Muscle of back (tissue), 11 donors: ENCODE results near the gene TBC1D14. TPM values are rescaled to one million over a fixed set of nuclear protein-coding genes. Genes with fewer than 3 reads are reported as not detected.
"Not testable (repeated sequence)": the region's sequence is repeated elsewhere in the genome, so short reads cannot be mapped to it uniquely, and the experiment has no call there.

Experiments
- DNase-seq, 3 donors: peaks; one replicate each; pipeline versions ENCODE4 v3.0.0 to v3.0.0-alpha.2; 2013
- polyA plus RNA-seq, 10 donors: library from polyadenylated mRNA; unstranded; fragments of 120-200 nt; gene quantifications; one replicate each; pipeline ENCODE4 v1.2.1, GENCODE V29; 2013; ENCODE audit not compliant: insufficient read length in 10 of 10

TBC1D14 gene
- polyA plus RNA-seq, 10 donors, result 32.0 to 42.9 (median 38.1) TPM

DNA sequence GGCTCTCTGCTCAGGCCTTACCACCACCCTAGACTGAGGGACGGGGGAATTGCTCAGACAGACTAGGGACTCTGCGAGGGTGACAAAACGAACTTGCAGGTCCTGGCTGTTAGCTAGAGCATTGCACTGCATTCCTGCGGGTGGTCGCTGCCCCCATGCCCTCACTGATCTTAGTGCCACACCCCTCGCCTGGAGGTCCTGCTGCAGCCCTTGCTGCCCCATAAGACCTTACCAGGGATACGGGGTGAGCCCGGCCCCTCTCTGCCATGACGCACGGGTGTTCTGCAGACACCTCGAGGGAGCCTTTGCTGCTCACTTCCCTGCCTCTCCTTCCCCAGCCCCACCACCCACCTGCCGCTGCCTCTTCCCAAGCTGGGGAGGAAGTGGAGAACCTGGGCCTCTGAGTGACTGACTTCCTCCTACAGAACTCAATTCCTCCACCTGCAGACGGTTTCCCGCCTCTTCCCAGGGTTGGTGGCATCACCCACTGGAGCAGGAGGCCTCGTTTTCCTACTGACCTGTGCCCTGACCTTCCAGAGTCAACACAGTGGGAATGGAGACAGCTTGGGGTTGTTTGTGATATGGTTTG, 19.8 kb upstream of the TBC1D14 start:
- DNase-seq, result no peak

DNA sequence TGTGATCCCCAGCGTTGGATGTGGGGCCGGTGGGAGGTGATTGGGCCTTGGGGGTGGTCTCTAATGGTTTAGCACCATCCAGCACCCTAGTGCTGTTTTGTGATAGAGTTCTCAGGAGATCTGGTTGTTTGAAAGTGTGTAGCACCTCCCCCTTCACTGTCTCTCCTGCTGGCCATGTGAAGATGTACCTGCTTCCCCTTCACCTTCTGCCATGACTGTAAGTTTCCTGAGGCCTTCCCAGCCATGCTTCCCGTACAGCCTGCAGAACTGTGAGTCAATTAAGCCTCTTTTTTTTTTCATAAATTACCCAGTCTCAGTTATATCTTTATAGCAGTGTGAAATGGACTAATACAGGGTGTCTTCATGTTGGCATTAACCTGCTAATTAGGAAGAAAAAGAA, 19.3 kb upstream of the TBC1D14 start:
- DNase-seq, result no peak

DNA sequence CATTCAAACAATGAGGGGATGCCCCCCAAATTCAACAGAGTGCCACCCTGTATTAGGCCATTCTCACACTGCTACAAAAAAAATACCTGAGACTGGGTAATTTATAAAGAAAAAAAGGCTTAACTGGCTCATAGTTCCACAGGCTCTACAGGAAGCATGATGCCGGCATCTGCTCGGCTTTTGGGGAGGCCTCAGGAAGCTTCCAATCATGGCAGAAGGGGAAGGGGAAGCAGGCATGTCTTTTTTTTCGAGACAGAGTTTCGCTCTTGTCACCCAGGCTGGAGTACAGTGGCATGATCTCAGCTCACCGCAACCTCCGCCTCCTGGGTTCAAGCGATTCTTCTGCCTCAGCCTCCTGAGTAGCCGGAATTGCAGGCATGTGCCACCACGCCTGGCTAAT, 18.7 kb upstream of the TBC1D14 start:
- DNase-seq, result not testable (repeated sequence)

DNA sequence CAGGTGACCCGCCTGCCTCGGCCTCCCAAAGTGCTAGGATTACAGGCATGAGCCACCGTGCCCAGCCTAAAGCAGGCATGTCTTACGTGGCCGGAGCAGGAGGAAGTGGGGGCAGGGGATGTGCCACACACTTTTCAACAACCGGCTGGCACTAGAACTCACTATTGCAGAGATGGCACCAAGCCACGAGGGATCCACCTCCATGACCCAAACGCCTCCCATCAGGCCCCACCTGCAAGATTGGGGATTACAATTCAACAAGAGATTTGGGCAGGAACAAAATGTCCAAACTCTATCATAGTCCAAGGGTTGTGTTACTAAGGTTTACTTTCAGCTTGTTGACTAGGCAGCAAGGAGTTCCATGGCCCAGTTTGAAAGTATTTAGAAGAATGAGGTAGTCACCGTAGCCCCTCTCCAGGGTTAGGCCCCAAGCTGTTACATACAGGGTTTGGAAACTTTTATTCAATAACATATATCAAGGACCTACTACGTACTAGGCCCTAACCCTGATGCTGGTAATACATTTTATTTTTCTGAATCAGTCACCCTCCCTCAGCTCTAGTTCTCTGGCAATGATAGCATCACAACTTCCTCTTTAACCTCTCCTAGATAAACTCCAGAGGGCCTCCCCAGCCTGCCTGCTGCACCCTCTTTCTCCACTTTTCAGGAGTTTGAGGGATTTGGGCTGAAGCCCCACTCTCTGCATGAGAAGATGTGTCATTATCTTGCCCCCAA, 18.0 kb upstream of the TBC1D14 start:
- DNase-seq, result no peak

GRCh38 chr4:6892190-6892908, 17.3 kb upstream of the TBC1D14 start:
- peak in 2 of 3 donors; percentile 39 to 63 for DNase-seq

DNA sequence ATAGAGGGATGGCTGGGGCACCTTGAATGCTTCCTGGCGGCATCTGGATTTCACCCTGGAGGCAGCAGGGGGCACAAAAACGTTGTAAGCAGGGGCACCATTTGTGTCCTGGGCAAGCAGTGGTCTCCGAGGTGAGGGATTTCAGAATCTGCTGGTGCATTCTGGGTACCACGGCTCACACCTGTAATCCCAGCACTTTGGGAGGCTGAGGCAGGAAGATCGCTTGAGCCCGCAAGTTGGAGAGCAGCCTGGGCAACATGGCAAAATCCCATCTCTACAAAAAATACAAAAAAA, 16.8 kb upstream of the TBC1D14 start:
- no peak for DNase-seq

- no peak for DNase-seq
Observed at GRCh38 chr4:6893449-6894085, 16.1 kb upstream of the TBC1D14 start.

GRCh38 chr4:6894086-6894478, 15.5 kb upstream of the TBC1D14 start:
- no peak for DNase-seq

- DNase-seq, result no peak
Observed at GRCh38 chr4:6894528-6895498, 14.8 kb upstream of the TBC1D14 start.

GRCh38 chr4:6896035-6896434, 13.6 kb upstream of the TBC1D14 start:
- DNase-seq, result no peak

DNA sequence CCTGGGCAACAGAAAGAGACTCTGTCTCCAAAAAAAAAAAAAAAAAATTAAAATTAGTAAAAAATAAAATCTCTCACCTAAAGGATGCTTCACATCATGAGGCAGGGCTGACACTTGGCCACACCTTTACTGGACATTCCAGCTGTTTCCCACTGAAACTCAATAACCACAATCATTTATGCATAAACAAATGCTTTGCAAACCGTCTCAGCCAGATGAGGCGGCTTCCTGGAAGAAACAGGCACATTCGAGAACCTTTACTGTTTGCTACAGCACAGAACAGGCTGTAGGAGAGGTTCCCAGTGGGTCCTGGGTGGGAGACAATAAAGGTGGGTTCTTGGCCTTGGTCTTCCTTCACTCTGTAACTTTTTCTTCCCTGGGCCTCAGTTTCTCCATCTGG, 10.9 kb upstream of the TBC1D14 start:
- DNase-seq, result no peak

GRCh38 chr4:6900181-6900812, 9.3 kb upstream of the TBC1D14 start:
- DNase-seq, result no peak

DNA sequence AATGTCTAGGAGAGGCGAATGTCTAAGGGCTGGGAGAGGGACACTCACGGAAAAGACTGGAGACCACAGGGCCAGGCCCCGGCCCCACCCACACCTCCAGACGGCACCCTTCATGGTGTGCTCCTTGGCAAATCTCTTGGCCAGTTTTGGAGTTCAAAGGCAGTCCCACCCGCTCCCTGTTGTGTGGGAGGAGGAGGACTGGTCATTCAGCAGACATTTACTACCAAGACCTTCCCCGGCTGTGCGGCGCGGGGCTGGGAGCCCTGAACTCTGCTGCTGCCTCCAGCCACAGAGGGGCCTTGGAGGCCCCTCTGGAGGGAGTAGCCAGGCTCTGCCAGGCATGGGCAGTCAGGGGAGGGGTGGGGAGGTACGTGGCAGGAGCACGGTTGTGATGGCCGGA, 8.7 kb upstream of the TBC1D14 start:
- DNase-seq, result no peak

- no peak for DNase-seq
Observed at GRCh38 chr4:6901669-6902317, 7.8 kb upstream of the TBC1D14 start.

DNA sequence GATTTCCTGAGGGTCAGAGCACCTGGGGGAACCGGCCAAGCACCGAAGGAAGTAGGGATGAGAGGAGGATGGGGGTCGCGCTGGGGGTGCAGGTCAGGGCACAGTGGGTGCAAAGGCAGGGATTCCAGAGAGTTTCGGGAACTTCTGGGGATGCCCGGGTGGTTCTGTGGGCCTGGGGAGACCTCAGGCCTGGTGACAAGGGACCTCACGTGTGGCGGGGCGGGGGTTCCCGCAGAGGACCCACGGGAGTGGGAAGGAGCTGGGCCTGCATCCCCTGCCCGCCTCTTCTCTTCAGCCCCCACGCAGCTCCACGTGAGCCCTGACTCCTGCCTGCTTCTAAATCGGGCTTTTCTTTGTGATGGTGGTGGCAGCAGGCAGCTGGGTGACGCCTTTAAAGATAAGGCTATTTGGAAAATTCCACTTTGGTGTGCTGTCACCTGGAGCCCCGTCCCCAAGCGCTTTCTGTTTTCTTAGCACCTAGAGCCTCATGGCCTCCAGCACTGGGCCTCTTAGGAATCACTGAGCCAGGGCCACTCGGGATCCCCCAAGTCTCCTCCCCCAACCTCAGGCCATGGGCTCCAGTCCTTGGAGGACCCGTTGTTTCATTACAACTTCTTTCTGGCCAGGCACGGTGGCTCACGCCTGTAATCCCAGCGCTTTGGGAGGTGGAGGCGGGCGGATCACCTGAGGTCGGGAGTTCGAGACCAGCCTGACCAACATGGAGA, 7.1 kb upstream of the TBC1D14 start:
- no peak for DNase-seq

GRCh38 chr4:6905516-6906445, 3.8 kb upstream of the TBC1D14 start:
- no peak for DNase-seq

DNA sequence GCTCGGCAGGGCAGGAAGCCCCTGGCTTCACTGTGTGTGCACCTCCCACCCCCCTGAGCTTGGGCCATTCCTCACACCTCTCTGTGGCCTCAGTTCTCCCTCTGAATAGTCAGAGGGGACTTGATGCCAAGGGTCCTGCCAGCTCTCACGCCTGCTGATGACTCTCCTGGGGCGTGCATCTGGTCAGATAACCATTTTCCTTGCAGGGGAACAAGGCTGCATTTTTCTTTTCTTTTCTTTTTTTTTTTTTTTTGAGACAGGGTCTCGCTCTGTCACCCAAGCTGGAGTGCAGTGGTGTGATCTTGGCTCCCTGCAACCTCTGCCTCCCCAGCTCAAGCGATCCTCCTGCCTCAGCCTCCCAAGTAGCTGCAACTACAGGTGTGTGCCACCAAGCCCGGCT, 3.1 kb upstream of the TBC1D14 start:
- DNase-seq, result not testable (repeated sequence)

DNA sequence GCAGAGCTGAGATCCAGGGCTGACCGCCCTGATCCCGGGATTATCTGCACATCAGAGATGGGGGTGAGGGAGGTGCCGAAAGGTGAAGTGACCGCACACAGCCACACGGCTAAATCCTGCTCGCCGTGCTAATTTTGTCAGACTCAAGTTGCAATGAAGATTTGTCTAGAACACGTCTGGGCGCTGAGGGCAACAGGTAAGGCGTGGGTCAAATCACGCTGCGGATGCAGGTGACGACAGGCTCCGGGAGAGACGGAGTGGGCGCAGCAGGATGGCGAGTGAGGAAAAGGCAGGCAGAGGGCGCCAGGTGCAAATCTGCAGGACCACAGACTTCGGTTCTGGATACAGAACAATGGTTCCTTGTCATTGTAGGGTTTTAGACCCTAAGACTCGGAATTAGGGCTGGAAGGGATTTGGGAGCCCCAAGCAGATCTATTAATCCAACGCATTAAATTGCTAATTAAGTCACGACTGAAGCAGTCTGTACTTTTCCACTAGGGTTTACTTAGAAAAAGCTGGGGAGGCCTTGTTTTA, 1.9 kb upstream of the TBC1D14 start:
- no peak for DNase-seq
